Right forelimb (tissue), 1 donor: ENCODE results near the gene RSRC1.
"Not testable (repeated sequence)": the region's sequence is repeated elsewhere in the genome, so short reads cannot be mapped to it uniquely, and the experiment has no call there.

Experiments used
- DNase-seq: peaks from one replicate; pipeline ENCODE4 v3.0.0-alpha.2; 2018

Gene RSRC1

GRCh38 chr3:158109804-158110657 is at the start of gene RSRC1:
TSS of gene RSRC1 (plus strand) at chr3:158110089. CDS start at chr3:158122105, 12,016 bp downstream.
- peak; percentile 91 for DNase-seq

GRCh38 chr3:158065574-158065973 is 44.3 kb upstream of the RSRC1 start:
- not testable (repeated sequence) for DNase-seq

GRCh38 chr3:158072790-158073189 is 37.1 kb upstream of the RSRC1 start:
- DNase-seq: no peak

DNA sequence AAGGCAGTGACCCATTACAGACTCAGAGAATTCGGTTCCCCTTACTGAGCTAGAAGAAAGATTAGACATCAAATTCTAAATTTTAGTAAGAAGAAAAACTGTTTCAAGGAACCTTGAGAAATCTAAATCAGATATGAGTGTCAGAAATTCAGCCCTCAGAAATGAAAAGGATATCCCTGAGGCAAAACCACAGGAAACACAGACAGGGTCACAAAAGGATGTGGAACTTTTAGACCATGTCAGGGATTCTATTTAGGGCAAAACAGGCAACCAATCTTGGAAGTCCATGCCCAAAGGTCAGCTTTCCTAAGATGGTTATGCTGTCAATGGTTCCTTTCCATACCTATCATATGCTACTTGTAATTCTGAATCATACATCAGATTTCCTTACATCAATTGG is 35.3 kb upstream of the RSRC1 start:
- no peak for DNase-seq

DNA sequence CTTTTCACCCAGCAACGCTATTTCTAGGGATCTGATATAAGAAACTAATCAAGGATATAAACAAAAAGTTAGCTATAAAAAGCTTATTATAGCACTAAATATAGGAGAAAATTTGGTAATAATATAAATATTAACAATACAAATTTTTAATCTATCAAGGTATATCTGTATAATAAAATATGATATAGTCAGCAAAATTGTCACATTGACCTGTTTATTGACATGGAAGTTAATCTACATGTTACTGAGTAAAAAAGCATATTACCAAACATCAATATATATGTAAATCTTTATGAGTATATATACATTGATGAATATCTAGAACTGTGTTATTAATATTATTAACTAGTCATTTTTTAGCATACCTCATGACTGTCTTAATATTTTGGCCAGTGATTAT is 30.3 kb upstream of the RSRC1 start:
- no peak for DNase-seq

DNA sequence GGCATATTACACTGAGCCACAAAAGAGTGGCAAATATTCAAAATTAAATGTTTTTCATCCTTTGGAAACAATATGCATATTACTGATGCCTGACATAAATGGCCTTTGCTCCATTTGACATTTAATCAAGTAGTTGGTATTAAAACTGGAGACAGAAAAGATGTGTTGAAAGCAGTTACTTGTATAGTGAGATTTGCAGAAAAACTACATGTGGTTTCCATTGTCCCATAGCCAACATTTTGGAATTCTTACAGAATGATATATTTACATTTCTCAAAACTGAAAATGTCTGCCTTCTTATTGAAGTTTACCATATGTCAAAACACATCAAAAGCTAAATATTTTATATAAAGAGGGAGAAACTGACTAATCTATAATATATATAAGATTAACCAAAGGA is 25.2 kb upstream of the RSRC1 start:
- DNase-seq: no peak

DNA sequence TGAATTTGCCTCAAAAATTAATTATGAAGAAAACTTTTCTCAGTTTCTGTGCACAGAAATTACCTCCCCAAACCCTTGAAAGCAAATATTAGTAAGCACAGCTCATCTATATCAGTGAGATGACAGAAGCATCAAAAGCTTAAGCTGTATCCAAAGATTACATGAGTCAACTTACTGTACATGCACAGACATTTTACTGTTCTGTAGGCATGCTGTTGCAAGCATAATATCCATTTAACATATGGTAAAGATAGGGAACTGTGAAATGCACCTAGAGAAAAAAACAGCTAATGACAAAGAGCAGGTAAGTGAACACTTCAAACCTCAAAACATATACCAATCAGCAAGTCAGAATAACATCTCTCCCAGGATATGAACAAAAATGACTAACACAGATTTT is 24.5 kb upstream of the RSRC1 start:
- no peak for DNase-seq

DNA sequence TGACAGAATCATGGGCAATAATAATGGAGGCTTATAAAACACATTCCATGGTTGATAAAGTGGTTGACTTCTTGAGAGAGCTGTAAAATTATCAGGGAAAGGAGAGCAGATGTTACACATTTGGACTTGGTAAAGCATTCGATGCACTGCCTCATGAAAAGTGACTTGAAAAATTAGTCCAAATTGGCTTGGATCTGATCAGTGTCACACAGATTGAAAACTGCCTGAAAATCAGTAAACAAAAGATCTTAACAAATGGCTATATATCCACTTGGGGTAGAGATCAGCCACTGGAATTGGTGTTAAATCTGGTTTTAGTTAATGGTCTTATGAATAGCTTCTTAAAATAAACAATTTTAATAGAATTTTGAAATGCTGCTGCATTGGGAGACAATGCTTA is 24.0 kb upstream of the RSRC1 start:
- no peak for DNase-seq

GRCh38 chr3:158086361-158086760 is 23.5 kb upstream of the RSRC1 start:
- DNase-seq: no peak

GRCh38 chr3:158086776-158087175 is 23.1 kb upstream of the RSRC1 start:
- no peak for DNase-seq

- DNase-seq: no peak
Measured at GRCh38 chr3:158091531-158091930, 18.4 kb upstream of the RSRC1 start.

- DNase-seq: no peak
Measured at GRCh38 chr3:158093526-158093925, 16.4 kb upstream of the RSRC1 start.

DNA sequence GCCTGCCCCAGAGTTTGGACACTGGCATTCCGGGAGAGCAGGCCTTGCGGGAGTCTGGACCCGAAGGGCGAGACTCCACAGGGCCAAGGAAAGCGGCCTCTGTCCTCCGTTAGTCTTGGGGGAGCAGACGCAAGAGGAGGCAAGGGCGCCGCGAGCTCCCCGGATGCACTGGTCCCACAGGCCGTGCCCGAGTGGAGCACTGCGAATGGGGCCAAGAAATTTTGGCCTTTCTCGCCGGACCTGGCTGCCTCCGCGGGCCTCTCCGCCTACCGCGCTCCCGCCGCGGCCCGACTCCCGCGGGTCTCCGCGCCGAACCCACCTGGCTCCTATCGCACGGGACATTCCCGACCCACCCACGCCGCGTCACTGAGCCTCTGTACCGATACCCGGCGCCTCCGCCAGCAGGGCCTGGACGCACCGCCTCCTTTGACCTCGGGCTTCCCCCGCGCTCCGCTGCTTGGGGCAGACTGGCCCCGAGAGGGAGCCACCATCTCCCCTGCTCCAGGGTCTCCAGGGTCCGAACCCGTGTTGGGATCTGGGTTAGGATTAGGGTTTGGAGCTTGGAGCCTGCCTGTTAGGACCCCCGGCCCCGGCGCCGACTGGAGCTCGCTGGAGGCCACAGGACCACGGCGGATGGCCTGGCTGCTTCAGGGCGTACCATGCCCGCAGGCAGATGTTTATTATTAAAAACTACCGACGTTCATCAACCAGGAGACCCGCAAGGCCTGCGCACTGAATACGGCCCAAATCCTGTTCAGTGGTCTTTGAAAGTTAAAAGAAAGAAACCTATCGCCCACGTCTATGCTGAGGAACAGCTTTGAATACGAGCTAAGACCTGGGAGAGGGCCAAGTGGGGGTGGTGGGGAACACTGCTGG is 15.4 kb upstream of the RSRC1 start:
- peak; percentile 52 for DNase-seq

DNA sequence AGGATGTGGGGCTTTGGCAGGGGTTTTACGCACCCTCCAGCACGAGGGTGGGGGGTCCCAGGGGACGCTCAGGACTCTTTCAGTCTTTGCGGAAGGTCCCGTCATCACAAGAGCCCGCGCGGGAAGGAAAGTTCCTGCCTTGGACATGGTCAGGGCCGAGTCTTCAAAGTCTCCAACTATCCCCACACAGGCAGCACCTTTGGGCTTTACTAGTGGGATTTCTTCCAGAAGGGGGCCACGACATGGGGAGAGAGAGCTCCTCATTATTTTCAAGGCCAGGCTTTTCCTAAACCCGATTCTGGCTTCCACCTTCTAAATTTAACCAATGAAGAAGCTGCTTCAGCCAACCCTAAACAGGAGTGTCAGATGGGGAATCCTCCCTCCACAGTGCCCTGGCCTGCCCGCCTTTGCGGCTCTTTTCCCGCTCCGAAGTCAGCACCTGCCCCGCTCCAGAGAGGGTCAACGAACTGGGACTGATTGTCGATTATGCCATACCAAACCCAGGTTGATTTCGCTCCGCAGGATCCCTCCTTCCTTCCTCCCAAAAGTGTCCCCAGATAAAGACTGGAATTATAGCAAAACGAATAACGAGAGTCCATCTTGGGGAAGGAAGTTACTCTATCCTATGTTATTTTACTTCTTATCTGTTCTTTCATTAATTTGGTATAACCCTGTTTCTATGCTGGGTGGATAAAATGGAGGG is 14.6 kb upstream of the RSRC1 start:
- peak; percentile 59 for DNase-seq

- DNase-seq: no peak
Measured at GRCh38 chr3:158095814-158096704, 13.8 kb upstream of the RSRC1 start.

DNA sequence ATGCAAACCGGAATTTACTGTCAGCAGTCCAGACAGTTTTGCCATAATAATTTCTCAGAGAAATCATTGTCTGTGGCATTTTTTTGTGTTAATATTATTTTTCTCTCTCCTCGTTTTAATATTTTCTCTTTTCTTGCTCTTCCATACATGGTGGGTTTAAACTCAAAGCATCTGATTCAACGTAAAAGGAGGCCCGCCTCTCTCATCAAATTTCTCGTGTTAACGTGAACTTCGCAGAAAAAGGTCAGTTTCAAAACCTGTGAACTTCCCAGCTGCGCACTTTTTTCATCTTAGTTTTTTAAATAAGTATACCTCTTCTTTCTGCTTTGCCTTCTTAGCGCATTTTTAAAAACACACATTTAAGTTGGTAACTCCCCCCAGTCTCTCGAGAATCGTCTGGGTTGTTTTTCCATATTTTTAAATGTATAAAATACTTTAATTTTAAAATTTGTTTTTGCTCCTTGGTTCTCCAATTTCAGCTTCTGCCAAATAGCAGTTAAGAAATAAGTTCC is 12.8 kb upstream of the RSRC1 start:
- DNase-seq: no peak

- DNase-seq: peak; percentile 63
Measured at GRCh38 chr3:158097593-158098308, 12.1 kb upstream of the RSRC1 start.

- no peak for DNase-seq
Measured at GRCh38 chr3:158098309-158098639, 11.6 kb upstream of the RSRC1 start.

DNA sequence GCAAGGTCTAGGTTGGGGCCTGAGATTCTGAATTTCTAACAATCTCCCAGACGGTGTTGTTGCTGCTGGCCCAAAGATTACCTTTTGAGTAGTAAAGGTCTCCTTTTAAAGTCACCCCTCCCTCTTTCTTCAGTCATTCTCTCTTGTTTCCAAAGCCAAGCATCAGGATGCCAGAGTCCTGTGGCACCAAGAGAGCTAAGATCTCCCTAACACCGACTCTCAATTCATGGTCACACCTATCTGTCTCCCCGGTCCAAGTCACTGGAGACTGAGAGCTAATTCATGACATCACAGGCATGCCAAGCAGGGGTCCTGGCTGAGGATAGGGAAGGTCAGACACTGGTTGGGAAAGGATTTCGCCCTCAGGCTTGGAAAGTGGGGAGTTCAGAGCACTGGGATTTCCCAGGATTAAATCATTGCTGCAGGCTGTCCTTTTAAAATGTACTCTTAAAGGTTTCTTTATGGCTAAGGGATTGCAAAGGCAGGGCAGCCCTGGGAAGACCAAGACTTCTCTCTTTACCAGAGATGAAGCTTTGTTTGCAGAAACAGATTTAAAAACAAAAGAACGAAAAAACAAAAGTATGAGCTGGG is 11.0 kb upstream of the RSRC1 start:
- peak; percentile 43 for DNase-seq

- no peak for DNase-seq
Measured at GRCh38 chr3:158100681-158101080, 9.2 kb upstream of the RSRC1 start.
